ENCODE results near the gene IGFBPL1.
"Not testable (repeated sequence)": the region's sequence is repeated elsewhere in the genome, so short reads cannot be mapped to it uniquely, and the experiment has no call there.

IGFBPL1 gene, protein sequence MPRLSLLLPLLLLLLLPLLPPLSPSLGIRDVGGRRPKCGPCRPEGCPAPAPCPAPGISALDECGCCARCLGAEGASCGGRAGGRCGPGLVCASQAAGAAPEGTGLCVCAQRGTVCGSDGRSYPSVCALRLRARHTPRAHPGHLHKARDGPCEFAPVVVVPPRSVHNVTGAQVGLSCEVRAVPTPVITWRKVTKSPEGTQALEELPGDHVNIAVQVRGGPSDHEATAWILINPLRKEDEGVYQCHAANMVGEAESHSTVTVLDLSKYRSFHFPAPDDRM

GRCh38 chr9:38423973-38424843 is at the start of gene IGFBPL1:
Gene IGFBPL1, minus strand, starts transcription at chr9:38424454. Its CDS starts 30 bp downstream, at chr9:38424424.
- no peak for DNase-seq (ENCODE audit: low read depth in 2 of 2)

GRCh38 chr9:38472583-38473249 is 48.5 kb upstream of the IGFBPL1 start:
- not testable (repeated sequence) for DNase-seq (ENCODE audit: low read depth in 2 of 2)

DNA sequence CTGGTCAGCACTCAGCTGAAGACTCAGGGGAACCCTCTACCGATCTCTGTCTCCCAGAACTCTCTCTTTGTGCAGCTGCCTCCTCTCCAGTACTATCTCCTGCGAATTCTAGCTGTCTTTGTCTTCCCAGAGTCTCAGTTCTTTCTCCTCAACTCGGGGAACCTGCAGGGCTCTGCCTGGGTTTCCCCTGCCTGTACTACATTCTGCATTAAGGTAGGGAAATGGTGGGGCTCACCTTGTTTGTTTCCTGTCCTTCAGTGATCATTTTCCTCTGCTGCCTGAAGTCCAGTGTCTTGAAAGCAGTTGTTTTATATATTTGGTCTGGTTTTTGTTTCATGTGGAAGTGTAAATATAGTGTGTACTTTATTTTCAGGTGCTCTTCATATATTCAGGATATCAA is 43.1 kb upstream of the IGFBPL1 start:
- DNase-seq (ENCODE audit: low read depth in 2 of 2): no peak

DNA sequence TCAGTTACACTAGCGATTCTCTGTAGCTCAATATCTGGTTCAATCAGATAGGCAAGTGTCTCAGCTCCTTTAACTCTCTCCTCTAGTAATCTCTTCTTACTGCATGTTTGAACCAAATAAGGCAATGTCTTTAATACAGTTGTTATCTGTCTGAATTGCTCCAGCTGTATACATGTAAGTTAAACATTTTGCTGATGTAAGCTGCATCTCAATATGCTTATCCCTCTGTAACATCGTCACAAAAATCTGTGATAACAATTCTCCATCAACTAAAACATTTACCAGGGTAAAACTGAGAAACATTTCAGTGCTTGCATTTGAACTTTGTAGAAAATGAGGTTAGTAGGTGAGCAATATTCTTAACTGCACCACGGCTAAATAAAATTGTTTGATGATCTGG is 29.6 kb upstream of the IGFBPL1 start:
- DNase-seq (ENCODE audit: low read depth in 2 of 2): no peak

- DNase-seq (ENCODE audit: low read depth in 2 of 2): no peak
Measured at GRCh38 chr9:38451162-38451561, 26.9 kb upstream of the IGFBPL1 start.

DNA sequence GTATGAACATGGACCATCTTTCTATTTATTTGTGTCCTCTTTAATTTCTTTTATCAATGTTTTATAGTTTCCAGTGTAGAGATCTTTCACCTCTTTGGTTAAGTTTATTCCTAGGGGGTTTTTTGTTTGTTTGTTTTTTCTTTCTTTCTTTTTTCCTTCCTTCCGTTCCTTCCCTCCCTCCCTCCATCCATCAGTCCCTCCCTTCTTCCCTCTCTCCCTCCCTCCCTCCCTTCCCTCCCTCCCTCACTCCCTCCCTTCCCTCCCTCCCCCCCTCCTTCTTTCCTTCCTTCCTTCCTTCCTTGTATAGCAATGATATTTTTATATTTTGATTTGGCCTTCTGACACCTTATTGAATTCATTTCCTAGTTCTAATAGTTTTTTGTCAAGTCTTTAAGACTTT is 23.4 kb upstream of the IGFBPL1 start:
- no peak for DNase-seq (ENCODE audit: low read depth in 2 of 2)

DNA sequence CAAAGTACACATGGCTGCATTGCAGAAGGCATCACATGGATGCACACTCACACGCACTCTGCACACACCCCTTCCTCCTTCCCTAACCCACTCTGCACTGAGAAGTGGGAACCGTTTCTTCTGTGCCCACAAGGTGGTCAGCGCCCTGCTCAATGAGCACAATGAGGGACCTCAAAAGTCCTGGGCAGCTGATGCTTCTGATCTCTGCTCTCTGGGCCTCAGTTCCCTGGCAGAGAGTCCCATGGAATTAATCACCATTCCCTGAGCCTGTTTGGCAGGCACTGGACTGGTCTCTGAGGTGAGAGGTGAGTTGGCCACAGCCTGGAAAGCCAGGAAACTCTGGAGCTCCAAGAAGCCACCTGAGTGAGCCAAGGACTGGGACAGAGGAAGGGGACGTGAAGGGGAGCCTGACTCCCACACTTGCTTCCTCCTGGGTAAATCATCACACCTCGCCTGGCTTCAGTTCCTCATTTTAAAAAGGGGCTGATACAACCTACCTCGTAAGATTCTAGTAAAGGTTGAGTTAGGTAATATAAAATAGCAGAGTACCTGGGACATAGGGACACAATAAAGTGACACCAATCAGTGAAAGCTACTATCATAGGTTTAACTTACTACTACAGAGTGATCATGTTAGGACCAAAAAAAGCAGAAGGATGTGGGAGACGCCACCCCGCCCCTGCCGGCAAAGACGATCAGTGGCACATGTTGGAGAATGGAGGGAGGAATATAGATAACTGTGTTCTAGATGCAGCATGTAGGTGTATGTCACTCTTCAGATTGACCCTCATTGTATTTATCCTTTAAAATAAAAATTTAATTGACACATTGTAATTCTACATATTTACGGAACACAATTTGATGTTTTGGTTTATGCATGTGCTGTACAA is 21.1 kb upstream of the IGFBPL1 start:
- no peak for DNase-seq (ENCODE audit: low read depth in 2 of 2)

DNA sequence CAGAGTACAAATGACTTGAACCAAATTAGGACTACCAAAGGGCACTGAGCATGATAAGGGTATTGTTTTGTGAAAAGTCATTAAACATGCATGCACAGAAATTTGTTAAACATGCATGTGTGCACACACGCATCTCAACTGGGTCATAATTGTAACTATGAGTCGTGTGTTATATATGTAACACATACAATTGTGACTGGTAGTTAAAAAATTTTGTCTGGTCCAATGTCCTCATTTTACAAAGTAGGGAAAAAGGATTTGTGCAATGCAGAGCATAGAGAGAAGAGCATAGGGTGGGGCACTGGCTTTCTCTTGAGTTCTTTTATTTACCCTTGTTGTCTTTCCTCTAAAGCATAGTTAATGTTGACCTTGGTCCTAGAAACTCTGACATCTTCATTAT is 19.3 kb upstream of the IGFBPL1 start:
- no peak for DNase-seq (ENCODE audit: low read depth in 2 of 2)

GRCh38 chr9:38443181-38443580 is 18.9 kb upstream of the IGFBPL1 start:
- no peak for DNase-seq (ENCODE audit: low read depth in 2 of 2)

DNA sequence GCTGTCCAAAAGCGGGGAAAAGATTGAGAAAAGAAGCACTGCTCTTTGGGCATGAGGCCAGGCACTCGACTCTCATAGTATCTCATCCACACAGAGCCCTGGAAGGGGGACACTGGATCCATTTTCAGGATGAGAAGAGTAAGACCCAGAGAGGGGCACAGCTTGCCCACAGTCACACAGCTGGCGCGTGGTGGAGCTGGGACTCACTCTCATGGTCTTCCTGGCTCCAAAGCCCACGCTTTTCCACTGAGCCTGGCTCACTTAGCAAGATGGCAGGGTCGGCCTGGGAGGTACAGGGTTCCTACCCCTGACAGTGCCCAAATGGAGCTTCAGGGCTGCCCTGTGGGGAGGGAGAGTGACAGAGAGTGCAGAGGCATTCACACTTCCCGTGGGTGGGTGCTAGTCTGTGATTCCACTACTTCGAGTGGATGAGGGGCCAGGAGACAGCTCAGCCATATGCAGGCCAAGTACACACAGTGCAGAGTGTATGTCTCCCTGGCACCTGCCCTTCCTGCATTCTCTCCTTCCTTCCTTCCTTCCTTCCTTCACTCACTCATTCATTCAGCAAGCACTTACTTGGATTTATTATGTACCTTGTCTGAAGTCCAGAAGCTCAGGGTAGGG is 18.3 kb upstream of the IGFBPL1 start:
- DNase-seq (ENCODE audit: low read depth in 2 of 2): no peak

- DNase-seq (ENCODE audit: low read depth in 2 of 2): no peak
Measured at GRCh38 chr9:38441347-38442085, 17.3 kb upstream of the IGFBPL1 start.

- DNase-seq (ENCODE audit: low read depth in 2 of 2): no peak
Measured at GRCh38 chr9:38440516-38440915, 16.3 kb upstream of the IGFBPL1 start.

GRCh38 chr9:38439916-38440301 is 15.7 kb upstream of the IGFBPL1 start:
- no peak for DNase-seq (ENCODE audit: low read depth in 2 of 2)

DNA sequence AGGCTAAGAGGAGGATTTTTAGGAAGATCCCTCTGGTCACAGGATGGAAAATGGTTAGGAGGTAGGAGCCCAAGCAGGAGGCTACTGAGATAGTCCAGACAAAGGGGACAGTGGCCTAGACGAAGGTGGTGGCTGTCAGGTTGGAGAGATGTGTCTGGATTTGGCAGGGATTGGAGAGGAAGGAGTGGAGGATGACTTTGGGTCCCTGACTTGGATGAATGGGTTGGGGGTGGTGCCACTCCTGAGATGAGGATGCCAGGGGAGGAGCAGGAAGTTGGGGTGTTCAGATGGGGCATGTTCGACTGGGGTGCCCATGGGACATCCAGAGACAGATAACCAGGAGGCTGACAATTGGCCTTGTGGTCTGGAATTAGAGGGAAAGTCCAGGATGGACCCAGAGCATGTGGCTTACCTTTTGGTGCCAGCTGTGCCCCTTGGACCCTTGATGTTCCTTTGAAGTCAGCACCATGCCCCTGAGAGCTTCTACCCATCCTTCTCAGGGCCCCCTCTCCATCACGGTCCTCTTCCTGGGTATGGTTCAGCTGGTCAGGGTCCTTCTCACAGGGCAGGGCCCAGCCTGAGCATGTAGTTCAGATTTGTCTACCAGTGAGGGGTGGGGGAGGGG is 15.1 kb upstream of the IGFBPL1 start:
- DNase-seq (ENCODE audit: low read depth in 2 of 2): no peak

GRCh38 chr9:38437193-38437823 is 13.1 kb upstream of the IGFBPL1 start:
- DNase-seq (ENCODE audit: low read depth in 2 of 2): no peak

DNA sequence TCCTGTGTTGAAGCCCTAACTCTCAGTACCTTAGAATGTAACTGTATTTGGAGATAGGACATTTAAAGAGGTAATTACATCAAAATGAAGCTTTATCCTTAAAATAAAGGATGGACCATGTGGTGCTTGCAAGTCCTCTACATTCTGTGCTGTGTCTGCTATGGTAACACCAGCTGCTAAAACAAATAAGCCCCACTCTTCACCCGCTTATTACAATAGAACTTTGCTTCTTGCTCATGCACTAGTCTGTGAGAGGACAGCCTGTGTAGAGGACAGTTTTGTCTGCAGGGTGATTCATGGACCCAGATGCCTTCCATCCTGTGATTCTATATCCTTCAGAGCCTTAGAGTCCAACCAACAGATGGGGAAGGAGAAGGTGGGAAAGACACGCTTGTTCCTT is 12.5 kb upstream of the IGFBPL1 start:
- no peak for DNase-seq (ENCODE audit: low read depth in 2 of 2)

GRCh38 chr9:38435521-38435920 is 11.3 kb upstream of the IGFBPL1 start:
- DNase-seq (ENCODE audit: low read depth in 2 of 2): no peak

DNA sequence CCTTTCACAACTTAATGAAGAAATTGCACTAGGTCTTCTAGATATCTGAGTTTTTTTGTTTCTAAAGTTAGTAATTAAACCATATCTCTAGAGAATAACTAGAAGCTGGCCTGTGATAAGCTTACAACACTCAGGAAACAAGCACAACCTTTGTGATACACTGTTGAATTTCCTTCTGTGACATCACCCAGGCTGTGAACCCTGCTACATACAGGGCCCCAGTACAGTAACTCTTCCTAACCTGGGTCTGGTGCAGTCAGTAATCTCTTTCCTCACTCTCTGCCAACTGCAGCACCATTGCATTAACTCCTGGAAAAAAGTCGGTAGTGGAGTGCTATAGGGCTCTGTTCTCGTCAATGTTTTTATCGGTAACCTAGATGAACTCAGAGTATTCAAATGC is 10.6 kb upstream of the IGFBPL1 start:
- DNase-seq (ENCODE audit: low read depth in 2 of 2): no peak

DNA sequence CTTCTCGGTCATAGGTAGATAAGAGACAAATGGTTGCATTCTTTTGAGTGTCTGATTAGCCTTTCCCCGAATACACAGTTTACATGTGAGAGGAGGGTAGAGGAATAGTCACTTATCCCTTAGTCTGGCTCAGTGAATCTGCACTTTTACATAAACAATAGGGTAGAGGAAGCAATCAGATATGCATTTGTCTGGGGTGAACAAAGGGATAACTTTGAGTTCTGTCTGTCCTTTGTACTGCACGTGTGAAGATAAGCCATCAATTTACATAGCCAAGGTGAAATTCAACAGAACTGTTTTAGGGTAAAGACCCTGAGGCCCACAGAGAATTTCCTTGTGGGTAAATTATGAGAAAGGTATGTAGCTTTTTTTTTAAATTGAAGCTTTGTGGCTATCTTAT is 10.1 kb upstream of the IGFBPL1 start:
- DNase-seq (ENCODE audit: low read depth in 2 of 2): no peak
